Small intestine (tissue), 7 donors: ENCODE measurements around the gene STK16. TPM values are rescaled to one million over a fixed set of nuclear protein-coding genes. Genes with fewer than 3 reads are reported as not detected.

ENCODE experiments used
- DNase-seq, 2 donors: peaks; one replicate each; pipeline versions ENCODE4 v3.0.0 to v3.0.0-alpha.2; 2013
- FAIRE-seq: peaks from 2 replicates; lab custom pipeline; 2012; peaks lifted over from hg19 to GRCh38; lab: Jason Lieb, UNC
- H3K27ac ChIP-seq, 3 donors: one replicate each; pipeline ENCODE4 v1.5.1; 2013; ENCODE audit warnings: low read length in 2 of 3, mild to moderate bottlenecking in 2 of 3, control low read depth in 1 of 3, inconsistent platforms in 1 of 3, low read depth in 1 of 3, moderate library complexity in 1 of 3
- H3K27me3 ChIP-seq, 3 donors: one replicate each; pipeline ENCODE4 v1.6.1; 2013; ENCODE audit warnings: low read length in 3 of 3, inconsistent platforms in 1 of 3; ENCODE audit not compliant: control insufficient read depth in 3 of 3, insufficient read depth in 3 of 3
- H3K36me3 ChIP-seq, 3 donors: one replicate each; pipeline ENCODE4 v1.6.1; 2013; ENCODE audit warnings: low read length in 3 of 3, inconsistent platforms in 1 of 3, low read depth in 1 of 3, mild to moderate bottlenecking in 1 of 3, moderate library complexity in 1 of 3; ENCODE audit not compliant: control insufficient read depth in 3 of 3, insufficient read depth in 2 of 3
- H3K4me1 ChIP-seq, 3 donors: one replicate each; pipeline ENCODE4 v1.6.1; 2013; ENCODE audit warnings: low read length in 2 of 3, inconsistent platforms in 1 of 3, low read depth in 1 of 3, mild to moderate bottlenecking in 1 of 3, moderate library complexity in 1 of 3; ENCODE audit not compliant: control insufficient read depth in 3 of 3, insufficient read depth in 2 of 3
- H3K4me3 ChIP-seq, 3 donors: one replicate each; pipeline ENCODE4 v1.5.1; 2013; ENCODE audit warnings: low read length in 3 of 3, control low read depth in 1 of 3, inconsistent platforms in 1 of 3, low read depth in 1 of 3, mild to moderate bottlenecking in 1 of 3, moderate library complexity in 1 of 3
- H3K9me3 ChIP-seq, 2 donors: one replicate each; pipeline ENCODE4 v1.6.1; 2013; ENCODE audit warnings: low read depth in 1 of 2, low read length in 1 of 2; ENCODE audit not compliant: control insufficient read depth in 2 of 2, insufficient read depth in 1 of 2
- WGBS, 3 donors: extraction: QIAGEN DNeasy Blood & Tissue Kit; methylation state at CpG; one replicate each; pipeline ENCODE4 v1.1.7; 2013; 5-methylcytosine and 5-hydroxymethylcytosine counted together
- polyA plus RNA-seq, 4 donors: library from polyadenylated mRNA; stranded (reverse) in 3 of 4; unstranded in 1 of 4; fragments of 200-250 nt in 3 of 4; fragments of 120-200 nt in 1 of 4; gene quantifications; one replicate each; pipeline versions ENCODE4 v1.2.1 to v1.2.3, GENCODE V29; 2013
- donor health status: healthy with polysubstance abuse.
- donor health status: control.
- donor health status: control.
- donor health status: Bipolar disorder and iron deficiency.
- donor health status: healthy.

Gene STK16
- polyA plus RNA-seq, 4 donors, result 31.1 to 53.4 (median 42.6) TPM

DNA sequence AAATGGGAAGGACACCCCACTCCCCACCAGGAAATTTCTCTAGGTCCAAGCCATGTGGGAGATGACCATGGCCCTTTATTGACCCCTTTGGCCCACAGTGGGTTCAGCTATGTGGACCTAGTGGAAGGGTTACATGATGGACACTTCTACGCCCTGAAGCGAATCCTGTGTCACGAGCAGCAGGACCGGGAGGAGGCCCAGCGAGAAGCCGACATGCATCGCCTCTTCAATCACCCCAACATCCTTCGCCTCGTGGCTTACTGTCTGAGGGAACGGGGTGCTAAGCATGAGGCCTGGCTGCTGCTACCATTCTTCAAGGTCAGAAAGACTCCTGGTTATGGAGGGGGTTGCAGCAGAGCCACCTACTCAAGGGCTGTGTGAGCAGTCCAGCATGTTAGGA is 1.3 kb downstream of the STK16 start:
- Histone ChIP-seq H3K4me3 (no peak overlapping the region), H3K27ac (peak overlapping the region in 1 of 3 donors; percentile 97), H3K27me3 (no peaks in the 10 kb centered on the region), H3K4me1 (peaks cover 20 to 53% (median 21%) of the 10 kb centered on the region in 3 donors), H3K9me3 (no peaks in the 10 kb centered on the region), H3K36me3 (peaks cover 0 to 44% (median 2%) of the 10 kb centered on the region in 3 donors)
- FAIRE-seq (no peak), DNase-seq (no peak)
- whole genome bisulfite sequencing, 3 donors, result 95% methylated on average over 10 of the region's 10 CpGs

- peaks cover 20 to 65% (median 22%) of the 10 kb centered on the region in 3 donors for H3K4me1 ChIP-seq
- peaks cover 0 to 45% (median 2%) of the 10 kb centered on the region in 3 donors for H3K36me3 ChIP-seq
- H3K4me3 ChIP-seq, result no peak overlapping the region
- no peak for FAIRE-seq
- no peaks in the 10 kb centered on the region for H3K9me3 ChIP-seq
- WGBS, 3 donors, result 82 to 87% (median 82%) methylated on average over 17 of the region's 17 CpGs
- peaks cover 0 to 6% (median 0%) of the 10 kb centered on the region in 3 donors for H3K27me3 ChIP-seq
- peak in 1 of 2 donors; percentile 71 for DNase-seq
- peak overlapping the region; percentile 22 to 97 (median 88) for H3K27ac ChIP-seq
Measured at GRCh38 chr2:219247678-219248642, 2.7 kb downstream of the STK16 start.

DNA sequence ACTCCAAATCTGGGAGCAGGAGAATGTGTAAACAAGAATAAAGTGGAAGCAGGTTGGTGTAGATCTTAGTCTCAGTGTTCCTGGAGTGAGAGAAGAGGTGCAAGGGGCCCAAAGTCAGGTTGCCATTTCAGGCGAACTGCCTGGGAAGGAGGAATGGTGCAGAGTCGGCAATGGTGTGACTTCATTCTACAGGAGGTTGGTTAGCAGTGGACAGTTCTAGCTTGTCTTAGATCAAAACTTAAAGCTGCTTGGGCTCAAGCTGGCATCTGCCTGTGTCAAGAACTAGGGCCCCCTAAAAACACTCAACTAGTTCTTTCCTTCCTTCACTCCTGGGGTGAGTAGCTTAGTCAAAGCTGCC is 3.5 kb downstream of the STK16 start:
- H3K27me3 ChIP-seq, result peaks cover 0 to 14% (median 0%) of the 10 kb centered on the region in 3 donors
- H3K9me3 ChIP-seq, result no peaks in the 10 kb centered on the region
- H3K4me3 ChIP-seq, result peak overlapping the region in 2 of 3 donors; percentile 18 to 31
- H3K27ac ChIP-seq, result peak overlapping the region; percentile 88 to 98 (median 97)
- H3K4me1 ChIP-seq, result peaks cover 18 to 69% (median 22%) of the 10 kb centered on the region in 3 donors
- FAIRE-seq (no peak), DNase-seq (no peak)
- 15 to 64% (median 27%) methylated on average over 2 of the region's 2 CpGs for WGBS, 3 donors
- H3K36me3 ChIP-seq, result peaks cover 0 to 45% (median 2%) of the 10 kb centered on the region in 3 donors

DNA sequence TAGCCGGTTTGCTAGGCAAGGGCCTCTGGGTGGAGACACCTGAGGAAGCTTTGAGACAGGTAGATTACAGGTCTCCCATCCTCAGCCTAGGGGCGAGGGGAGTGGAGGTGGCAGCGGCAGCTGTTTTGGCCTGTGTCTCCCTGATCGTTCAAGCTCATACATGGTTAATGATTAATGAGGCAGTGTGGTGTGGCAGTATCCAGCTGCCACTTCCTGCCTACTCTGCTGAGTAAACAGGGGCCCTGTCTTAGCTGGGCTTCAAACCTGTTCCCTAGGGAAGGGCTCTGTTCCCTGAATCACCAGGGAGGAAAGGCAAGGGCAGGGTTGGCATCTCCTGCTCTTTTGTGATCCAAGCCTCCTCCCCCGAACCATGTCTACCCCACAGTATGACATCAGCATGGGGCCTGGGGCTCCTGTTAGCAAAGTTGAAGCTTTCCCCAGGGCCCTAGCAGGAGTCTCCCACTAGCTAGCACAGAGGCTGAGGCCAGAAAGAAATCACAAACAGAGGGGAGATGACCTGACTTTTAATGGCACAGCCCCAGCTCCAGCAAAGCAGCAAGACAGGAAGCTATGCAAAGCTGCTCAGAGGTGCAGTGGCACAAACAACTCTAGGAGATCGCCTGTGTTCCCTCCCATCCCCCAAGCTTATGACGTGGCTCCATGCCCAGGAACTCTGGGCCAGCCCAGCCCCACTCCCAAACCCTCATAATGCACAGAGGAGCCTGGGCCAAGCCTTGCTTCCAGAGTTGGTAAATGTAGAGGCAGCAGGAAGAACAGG is 4.1 kb downstream of the STK16 start:
- peak overlapping the region; percentile 88 to 98 (median 97) for H3K27ac ChIP-seq
- H3K4me1 ChIP-seq, result peaks cover 18 to 72% (median 22%) of the 10 kb centered on the region in 3 donors
- DNase-seq, result peak; percentile 92 to 93
- H3K9me3 ChIP-seq, result no peaks in the 10 kb centered on the region
- peaks cover 0 to 45% (median 2%) of the 10 kb centered on the region in 3 donors for H3K36me3 ChIP-seq
- 1 to 12% (median 7%) methylated on average over 7 of the region's 7 CpGs for WGBS, 3 donors
- FAIRE-seq, result no peak
- H3K4me3 ChIP-seq, result peak overlapping the region in 2 of 3 donors; percentile 18 to 31
- peaks cover 0 to 19% (median 0%) of the 10 kb centered on the region in 3 donors for H3K27me3 ChIP-seq

DNA sequence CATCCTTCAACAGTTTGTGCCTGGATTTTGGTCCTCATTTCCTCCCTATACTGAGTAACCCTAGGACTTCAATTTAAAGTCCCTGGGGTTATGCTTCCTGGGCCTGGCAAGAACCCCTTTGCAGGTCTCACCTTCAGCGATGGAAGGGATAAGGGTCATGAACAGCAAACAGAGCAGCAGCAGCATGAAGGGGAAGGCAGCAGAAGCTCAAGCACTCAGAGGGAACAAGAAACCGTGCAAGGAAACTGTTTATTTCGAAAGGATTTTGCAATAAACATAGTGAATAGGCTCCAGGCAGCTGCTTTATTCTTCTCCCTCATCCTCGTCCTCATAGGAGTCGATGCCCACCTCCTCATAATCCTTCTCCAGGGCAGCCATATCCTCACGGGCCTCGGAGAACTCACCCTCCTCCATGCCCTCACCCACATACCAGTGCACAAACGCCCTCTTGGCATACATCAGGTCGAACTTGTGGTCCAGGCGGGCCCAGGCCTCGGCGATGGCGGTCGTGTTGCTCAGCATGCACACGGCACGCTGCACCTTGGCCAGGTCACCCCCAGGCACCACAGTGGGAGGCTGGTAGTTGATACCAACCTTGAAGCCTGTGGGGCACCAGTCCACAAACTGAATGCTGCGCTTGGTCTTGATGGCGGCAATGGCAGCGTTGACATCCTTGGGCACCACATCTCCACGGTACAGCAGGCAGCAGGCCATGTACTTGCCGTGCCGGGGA is 4.9 kb downstream of the STK16 start:
- DNase-seq, result no peak
- WGBS, 3 donors, result 45 to 71% (median 64%) methylated on average over 20 to 22 of the region's 22 CpGs
- Histone ChIP-seq H3K36me3 (peaks cover 0 to 45% (median 2%) of the 10 kb centered on the region in 3 donors), H3K27me3 (peaks cover 0 to 27% (median 0%) of the 10 kb centered on the region in 3 donors), H3K4me1 (peaks cover 18 to 77% (median 22%) of the 10 kb centered on the region in 3 donors), H3K9me3 (no peaks in the 10 kb centered on the region), H3K27ac (peak overlapping the region; percentile 88 to 98 (median 97)), H3K4me3 (no peak overlapping the region)
- FAIRE-seq, result no peak

DNA sequence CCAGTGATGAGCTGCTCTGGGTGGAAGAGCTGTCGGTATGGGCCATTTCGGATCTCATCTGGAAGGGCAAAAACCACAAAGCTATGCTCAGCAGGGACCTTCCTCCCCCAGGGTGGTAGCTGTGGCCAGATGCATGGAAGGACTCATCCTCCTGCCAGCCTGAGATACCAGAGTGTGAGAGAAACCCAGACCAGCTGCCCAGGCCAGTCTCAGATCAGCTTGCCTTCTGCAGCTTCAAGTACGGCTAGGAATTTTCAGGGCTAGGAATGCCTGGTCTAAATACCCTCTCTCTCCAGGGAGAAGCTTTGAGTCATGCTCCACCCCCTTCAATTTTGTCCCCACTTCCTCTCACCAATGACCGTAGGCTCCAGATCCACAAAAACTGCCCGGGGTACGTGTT is 6.4 kb downstream of the STK16 start:
- WGBS, 3 donors, result 75 to 86% (median 76%) methylated on average over 6 of the region's 6 CpGs
- Histone ChIP-seq H3K4me3 (no peak overlapping the region), H3K36me3 (peaks cover 0 to 43% (median 2%) of the 10 kb centered on the region in 3 donors), H3K4me1 (peaks cover 11 to 68% (median 16%) of the 10 kb centered on the region in 3 donors), H3K27ac (peak overlapping the region in 1 of 3 donors; percentile 94), H3K9me3 (no peaks in the 10 kb centered on the region), H3K27me3 (peaks cover 0 to 39% (median 0%) of the 10 kb centered on the region in 3 donors)
- no peak for FAIRE-seq
- no peak for DNase-seq

DNA sequence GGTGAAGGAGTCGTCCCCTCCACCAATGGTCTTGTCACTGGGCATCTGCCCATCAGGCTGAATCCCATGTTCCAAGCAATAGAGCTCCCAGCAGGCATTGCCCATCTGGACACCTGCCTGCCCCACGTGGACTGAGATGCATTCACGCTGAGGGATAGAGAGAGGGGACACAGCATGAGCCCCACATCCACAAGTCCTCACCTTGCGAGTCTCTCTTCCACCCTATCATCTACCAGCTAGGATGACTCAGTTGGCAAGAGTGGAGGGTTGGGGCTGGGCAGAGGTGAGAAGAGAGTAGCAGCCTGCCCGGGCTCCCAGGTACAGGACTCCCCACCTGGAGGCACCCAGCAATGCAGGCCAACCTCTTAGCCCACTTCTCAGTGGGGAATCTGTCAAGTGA is 6.8 kb downstream of the STK16 start:
- FAIRE-seq, result no peak
- Histone ChIP-seq H3K36me3 (peaks cover 0 to 39% (median 2%) of the 10 kb centered on the region in 3 donors), H3K4me1 (peaks cover 9 to 64% (median 14%) of the 10 kb centered on the region in 3 donors), H3K9me3 (no peaks in the 10 kb centered on the region), H3K27ac (peak overlapping the region in 1 of 3 donors; percentile 94), H3K4me3 (peak overlapping the region; percentile 65 to 77 (median 73)), H3K27me3 (peaks cover 0 to 39% (median 0%) of the 10 kb centered on the region in 3 donors)
- WGBS, 3 donors, result 41 to 61% (median 44%) methylated on average over 5 of the region's 5 CpGs
- peak in 1 of 2 donors; percentile 49 for DNase-seq
